Neural cell (in vitro differentiated cells): ENCODE results near the gene ITGA8. TPM values are rescaled to one million over a fixed set of nuclear protein-coding genes. Genes with fewer than 3 reads are reported as not detected.

Experiments used
- H2AFZ ChIP-seq: fragments of 200-600, 300-800 bp; sonication (generic), shearing (Covaris generic); 2 replicates; pipeline ENCODE4 v1.6.0; 2014; ENCODE audit warnings: low read depth, mild to moderate bottlenecking, antibody characterized with exemption, low read length, moderate library complexity
- H3F3A ChIP-seq: fragments of 200-600 bp; shearing (Covaris generic); 2 replicates; pipeline ENCODE4 v1.6.1; 2016; ENCODE audit warnings: mild to moderate bottlenecking, moderate library complexity, mixed read lengths, antibody characterized with exemption, low read length; ENCODE audit not compliant: insufficient read depth, poor library complexity, severe bottlenecking
- H3K27ac ChIP-seq: fragments of 200-600, 300-800 bp; sonication (generic), shearing (Covaris generic); 2 replicates; pipeline ENCODE4 v1.5.1; 2014; ENCODE audit warnings: mild to moderate bottlenecking, low read length, moderate library complexity
- H3K27me3 ChIP-seq: fragments of 300-800, 200-600 bp; sonication (generic), shearing (Covaris generic); 2 replicates; pipeline ENCODE4 v1.6.0; 2014; ENCODE audit warnings: mild to moderate bottlenecking, low read depth, low read length, moderate library complexity; ENCODE audit not compliant: insufficient read depth
- H3K36me3 ChIP-seq: fragments of 300-800, 200-600 bp; sonication (generic), shearing (Covaris generic); 2 replicates; pipeline ENCODE4 v1.5.1; 2014; ENCODE audit warnings: mild to moderate bottlenecking, antibody characterized with exemption, low read length, moderate library complexity; ENCODE audit not compliant: insufficient read depth
- H3K4me2 ChIP-seq: fragments of 300-800, 200-600 bp; sonication (generic), shearing (Covaris generic); 2 replicates; pipeline ENCODE4 v1.6.0; 2014; ENCODE audit warnings: mild to moderate bottlenecking, low read length
- H3K4me3 ChIP-seq: fragments of 300-800, 200-600 bp; sonication (generic), shearing (Covaris generic); 2 replicates; pipeline ENCODE4 v1.5.1; 2014; ENCODE audit warnings: mild to moderate bottlenecking, low read length, moderate library complexity
- H3K79me2 ChIP-seq: fragments of 200-600 bp; shearing (Covaris generic); replicated peaks from 2 replicates; pipeline ENCODE4 v1.6.0; 2014; ENCODE audit warnings: mild to moderate bottlenecking, low read length, moderate library complexity; ENCODE audit not compliant: insufficient read depth
- H3K9ac ChIP-seq: fragments of 300-800, 200-600 bp; sonication (generic), shearing (Covaris generic); 2 replicates; pipeline ENCODE4 v1.6.1; 2016; ENCODE audit warnings: mild to moderate bottlenecking, low read length, mixed read lengths
- H3K9me2 ChIP-seq: fragments of 200-600 bp; shearing (Covaris generic); 2 replicates; pipeline ENCODE4 v1.6.1; 2016; ENCODE audit warnings: mild to moderate bottlenecking, low read length, mixed read lengths; ENCODE audit not compliant: insufficient read depth
- H3K9me3 ChIP-seq: fragments of 200-600, 300-800 bp; sonication (generic), shearing (Covaris generic); 2 replicates; pipeline ENCODE4 v1.6.1; 2016; ENCODE audit warnings: mild to moderate bottlenecking, mixed run types, low read length, moderate library complexity, mixed read lengths
- H4K20me1 ChIP-seq: fragments of 200-600 bp; shearing (Covaris generic); 2 replicates; pipeline ENCODE4 v1.6.1; 2016; ENCODE audit warnings: mild to moderate bottlenecking, mixed run types; ENCODE audit not compliant: insufficient read depth
- EP300 ChIP-seq: fragments of 450-650 bp; conservative IDR thresholded peaks from 2 replicates; pipeline ENCODE4 v1.6.1; 2014; ENCODE audit warnings: antibody characterized with exemption, mild to moderate bottlenecking, moderate library complexity; ENCODE audit not compliant: poor library complexity, severe bottlenecking
- EZH2 ChIP-seq: fragments of 200-600, 300-800 bp; shearing (Covaris generic), sonication (generic); IDR thresholded peaks from 2 replicates; pipeline ENCODE4 v1.6.1; 2014; ENCODE audit warnings: antibody characterized with exemption, low read length, borderline replicate concordance, mild to moderate bottlenecking; ENCODE audit not compliant: insufficient read depth, poor library complexity, severe bottlenecking
- MXI1 ChIP-seq: fragments of 450-650 bp; conservative IDR thresholded peaks from 2 replicates; pipeline ENCODE4 v1.6.1; 2014; ENCODE audit warnings: antibody characterized with exemption, mild to moderate bottlenecking; ENCODE audit not compliant: poor library complexity, severe bottlenecking
- POLR2AphosphoS5 ChIP-seq: IDR thresholded peaks from 2 replicates; pipeline ENCODE4 v1.6.1; 2012
- RAD21 ChIP-seq: fragments of 450-650 bp; conservative IDR thresholded peaks from 2 replicates; pipeline ENCODE4 v1.6.1; 2014; ENCODE audit warnings: antibody characterized with exemption, mild to moderate bottlenecking, moderate library complexity
- REST ChIP-seq: IDR thresholded peaks from 2 replicates; pipeline ENCODE4 v1.6.1; 2012; ENCODE audit warnings: borderline replicate concordance
- SMC3 ChIP-seq: fragments of 450-650 bp; conservative IDR thresholded peaks from 2 replicates; pipeline ENCODE4 v1.6.1; 2014; ENCODE audit warnings: antibody characterized with exemption, mild to moderate bottlenecking, moderate library complexity; ENCODE audit not compliant: poor library complexity
- TAF1 ChIP-seq: IDR thresholded peaks from 2 replicates; pipeline ENCODE4 v1.6.1; 2012; ENCODE audit warnings: low read depth
- polyA plus RNA-seq: library from polyadenylated mRNA; depleted of rRNA; stranded (reverse); fragments of >200 nt; gene quantifications from 2 replicates; pipeline ENCODE4 v1.2.3, GENCODE V29; 2014
- TF ChIP-seq, protein P1 (sequence below): fragments of 450-650 bp; IDR thresholded peaks from 2 replicates; pipeline ENCODE4 v1.5.1; 2014; ENCODE audit warnings: antibody characterized with exemption, mild to moderate bottlenecking, moderate library complexity; ENCODE audit not compliant: poor library complexity, severe bottlenecking

The ITGA8 gene
- polyA plus RNA-seq, 1 donor from 2014 or later: 0.11 TPM

DNA sequence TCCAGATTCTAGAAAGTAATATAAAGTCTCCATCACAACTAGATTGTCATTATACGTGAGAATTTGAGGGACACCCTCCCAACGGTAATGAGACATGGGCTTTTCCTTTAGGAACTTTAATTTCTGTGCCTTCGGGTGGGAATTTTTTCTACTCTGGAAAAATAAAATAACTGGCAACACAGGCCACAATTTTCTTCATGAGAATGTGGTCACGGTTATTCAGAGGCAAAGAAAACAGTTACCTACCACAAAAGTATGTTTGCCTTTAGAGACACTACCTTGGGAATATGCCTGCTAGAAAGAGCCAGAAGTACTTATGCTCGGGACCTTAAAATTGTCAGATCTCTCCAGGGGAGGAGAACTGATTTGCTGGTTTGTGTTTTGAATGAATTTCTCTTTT is 99.4 kb downstream of the ITGA8 start:
- Histone ChIP-seq H3K27ac (no peak overlapping the region), H3K9ac (no peak overlapping the region), H3K9me2 (no peaks in the 10 kb centered on the region), H3K79me2 (no peaks in the 10 kb centered on the region), H3K9me3 (no peaks in the 10 kb centered on the region), H2AFZ (no peak overlapping the region), H3F3A (no peaks in the 10 kb centered on the region), H3K27me3 (no peaks in the 10 kb centered on the region), H3K4me3 (no peak overlapping the region), H3K36me3 (no peaks in the 10 kb centered on the region), H3K4me2 (no peak overlapping the region), H4K20me1 (no peaks in the 10 kb centered on the region)
- no peak for TF ChIP-seq POLR2AphosphoS5

- H3K9me2 ChIP-seq: no peaks in the 10 kb centered on the region
Measured at GRCh38 chr10:15609246-15609645, 110.5 kb downstream of the ITGA8 start.

More at GRCh38 chr10:15609246-15609645, 110.5 kb downstream of the ITGA8 start:
- Histone ChIP-seq H3F3A (no peaks in the 10 kb centered on the region), H3K79me2 (no peaks in the 10 kb centered on the region), H3K4me2 (no peak overlapping the region), H3K36me3 (no peaks in the 10 kb centered on the region), H2AFZ (no peak overlapping the region), H3K4me3 (no peak overlapping the region), H3K9ac (no peak overlapping the region), H3K27me3 (no peaks in the 10 kb centered on the region), H3K27ac (no peak overlapping the region), H4K20me1 (no peaks in the 10 kb centered on the region), H3K9me3 (no peaks in the 10 kb centered on the region)
- TF ChIP-seq TAF1: no peak
- no peak for TF ChIP-seq SMC3
- no peak for TF ChIP-seq MXI1
- no peak for TF ChIP-seq POLR2AphosphoS5
- TF ChIP-seq REST: no peak
- TF ChIP-seq, protein P1, sequence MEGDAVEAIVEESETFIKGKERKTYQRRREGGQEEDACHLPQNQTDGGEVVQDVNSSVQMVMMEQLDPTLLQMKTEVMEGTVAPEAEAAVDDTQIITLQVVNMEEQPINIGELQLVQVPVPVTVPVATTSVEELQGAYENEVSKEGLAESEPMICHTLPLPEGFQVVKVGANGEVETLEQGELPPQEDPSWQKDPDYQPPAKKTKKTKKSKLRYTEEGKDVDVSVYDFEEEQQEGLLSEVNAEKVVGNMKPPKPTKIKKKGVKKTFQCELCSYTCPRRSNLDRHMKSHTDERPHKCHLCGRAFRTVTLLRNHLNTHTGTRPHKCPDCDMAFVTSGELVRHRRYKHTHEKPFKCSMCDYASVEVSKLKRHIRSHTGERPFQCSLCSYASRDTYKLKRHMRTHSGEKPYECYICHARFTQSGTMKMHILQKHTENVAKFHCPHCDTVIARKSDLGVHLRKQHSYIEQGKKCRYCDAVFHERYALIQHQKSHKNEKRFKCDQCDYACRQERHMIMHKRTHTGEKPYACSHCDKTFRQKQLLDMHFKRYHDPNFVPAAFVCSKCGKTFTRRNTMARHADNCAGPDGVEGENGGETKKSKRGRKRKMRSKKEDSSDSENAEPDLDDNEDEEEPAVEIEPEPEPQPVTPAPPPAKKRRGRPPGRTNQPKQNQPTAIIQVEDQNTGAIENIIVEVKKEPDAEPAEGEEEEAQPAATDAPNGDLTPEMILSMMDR: no peak
- no peak for TF ChIP-seq EP300
- no peak for TF ChIP-seq EZH2
- no peak for TF ChIP-seq RAD21
